Neural cell (in vitro differentiated cells): ENCODE measurements around the gene COL28A1. TPM values are rescaled to one million over a fixed set of nuclear protein-coding genes. Genes with fewer than 3 reads are reported as not detected.

ENCODE experiments used
- H2AFZ ChIP-seq: fragments of 200-600, 300-800 bp; sonication (generic), shearing (Covaris generic); 2 replicates; pipeline ENCODE4 v1.6.0; 2014; ENCODE audit warnings: low read depth, mild to moderate bottlenecking, antibody characterized with exemption, low read length, moderate library complexity
- H3F3A ChIP-seq: fragments of 200-600 bp; shearing (Covaris generic); 2 replicates; pipeline ENCODE4 v1.6.1; 2016; ENCODE audit warnings: mild to moderate bottlenecking, moderate library complexity, mixed read lengths, antibody characterized with exemption, low read length; ENCODE audit not compliant: insufficient read depth, poor library complexity, severe bottlenecking
- H3K27ac ChIP-seq: fragments of 200-600, 300-800 bp; sonication (generic), shearing (Covaris generic); 2 replicates; pipeline ENCODE4 v1.5.1; 2014; ENCODE audit warnings: mild to moderate bottlenecking, low read length, moderate library complexity
- H3K27me3 ChIP-seq: fragments of 300-800, 200-600 bp; sonication (generic), shearing (Covaris generic); 2 replicates; pipeline ENCODE4 v1.6.0; 2014; ENCODE audit warnings: mild to moderate bottlenecking, low read depth, low read length, moderate library complexity; ENCODE audit not compliant: insufficient read depth
- H3K36me3 ChIP-seq: fragments of 300-800, 200-600 bp; sonication (generic), shearing (Covaris generic); 2 replicates; pipeline ENCODE4 v1.5.1; 2014; ENCODE audit warnings: mild to moderate bottlenecking, antibody characterized with exemption, low read length, moderate library complexity; ENCODE audit not compliant: insufficient read depth
- H3K4me2 ChIP-seq: fragments of 300-800, 200-600 bp; sonication (generic), shearing (Covaris generic); 2 replicates; pipeline ENCODE4 v1.6.0; 2014; ENCODE audit warnings: mild to moderate bottlenecking, low read length
- H3K4me3 ChIP-seq: fragments of 300-800, 200-600 bp; sonication (generic), shearing (Covaris generic); 2 replicates; pipeline ENCODE4 v1.5.1; 2014; ENCODE audit warnings: mild to moderate bottlenecking, low read length, moderate library complexity
- H3K79me2 ChIP-seq: fragments of 200-600 bp; shearing (Covaris generic); replicated peaks from 2 replicates; pipeline ENCODE4 v1.6.0; 2014; ENCODE audit warnings: mild to moderate bottlenecking, low read length, moderate library complexity; ENCODE audit not compliant: insufficient read depth
- H3K9ac ChIP-seq: fragments of 300-800, 200-600 bp; sonication (generic), shearing (Covaris generic); 2 replicates; pipeline ENCODE4 v1.6.1; 2016; ENCODE audit warnings: mild to moderate bottlenecking, low read length, mixed read lengths
- H3K9me2 ChIP-seq: fragments of 200-600 bp; shearing (Covaris generic); 2 replicates; pipeline ENCODE4 v1.6.1; 2016; ENCODE audit warnings: mild to moderate bottlenecking, low read length, mixed read lengths; ENCODE audit not compliant: insufficient read depth
- H3K9me3 ChIP-seq: fragments of 200-600, 300-800 bp; sonication (generic), shearing (Covaris generic); 2 replicates; pipeline ENCODE4 v1.6.1; 2016; ENCODE audit warnings: mild to moderate bottlenecking, mixed run types, low read length, moderate library complexity, mixed read lengths
- H4K20me1 ChIP-seq: fragments of 200-600 bp; shearing (Covaris generic); 2 replicates; pipeline ENCODE4 v1.6.1; 2016; ENCODE audit warnings: mild to moderate bottlenecking, mixed run types; ENCODE audit not compliant: insufficient read depth
- CTCF ChIP-seq: fragments of 450-650 bp; IDR thresholded peaks from 2 replicates; pipeline ENCODE4 v1.5.1; 2014; ENCODE audit warnings: antibody characterized with exemption, mild to moderate bottlenecking, moderate library complexity; ENCODE audit not compliant: poor library complexity, severe bottlenecking
- EP300 ChIP-seq: fragments of 450-650 bp; conservative IDR thresholded peaks from 2 replicates; pipeline ENCODE4 v1.6.1; 2014; ENCODE audit warnings: antibody characterized with exemption, mild to moderate bottlenecking, moderate library complexity; ENCODE audit not compliant: poor library complexity, severe bottlenecking
- EZH2 ChIP-seq: fragments of 200-600, 300-800 bp; shearing (Covaris generic), sonication (generic); IDR thresholded peaks from 2 replicates; pipeline ENCODE4 v1.6.1; 2014; ENCODE audit warnings: antibody characterized with exemption, low read length, borderline replicate concordance, mild to moderate bottlenecking; ENCODE audit not compliant: insufficient read depth, poor library complexity, severe bottlenecking
- MXI1 ChIP-seq: fragments of 450-650 bp; conservative IDR thresholded peaks from 2 replicates; pipeline ENCODE4 v1.6.1; 2014; ENCODE audit warnings: antibody characterized with exemption, mild to moderate bottlenecking; ENCODE audit not compliant: poor library complexity, severe bottlenecking
- POLR2AphosphoS5 ChIP-seq: IDR thresholded peaks from 2 replicates; pipeline ENCODE4 v1.6.1; 2012
- RAD21 ChIP-seq: fragments of 450-650 bp; conservative IDR thresholded peaks from 2 replicates; pipeline ENCODE4 v1.6.1; 2014; ENCODE audit warnings: antibody characterized with exemption, mild to moderate bottlenecking, moderate library complexity
- REST ChIP-seq: IDR thresholded peaks from 2 replicates; pipeline ENCODE4 v1.6.1; 2012; ENCODE audit warnings: borderline replicate concordance
- SMC3 ChIP-seq: fragments of 450-650 bp; conservative IDR thresholded peaks from 2 replicates; pipeline ENCODE4 v1.6.1; 2014; ENCODE audit warnings: antibody characterized with exemption, mild to moderate bottlenecking, moderate library complexity; ENCODE audit not compliant: poor library complexity
- polyA plus RNA-seq: library from polyadenylated mRNA; depleted of rRNA; stranded (reverse); fragments of >200 nt; gene quantifications from 2 replicates; pipeline ENCODE4 v1.2.3, GENCODE V29; 2014

COL28A1 gene
- polyA plus RNA-seq, 1 donor from 2014 or later, result 1.0 TPM

GRCh38 chr7:7333610-7334009 lies 202.1 kb downstream of the COL28A1 start:
- Histone ChIP-seq H2AFZ (no peak overlapping the region), H3K4me3 (no peak overlapping the region), H4K20me1 (no peaks in the 10 kb centered on the region), H3K27ac (no peak overlapping the region), H3F3A (no peaks in the 10 kb centered on the region), H3K9me3 (no peaks in the 10 kb centered on the region), H3K79me2 (no peaks in the 10 kb centered on the region), H3K9ac (no peak overlapping the region), H3K36me3 (no peaks in the 10 kb centered on the region), H3K27me3 (no peaks in the 10 kb centered on the region), H3K9me2 (no peaks in the 10 kb centered on the region), H3K4me2 (no peak overlapping the region)
- TF ChIP-seq EP300 (no peak), POLR2AphosphoS5 (no peak), MXI1 (no peak), REST (no peak), CTCF (no peak)

GRCh38 chr7:7331523-7331922 lies 204.2 kb downstream of the COL28A1 start:
- H3K79me2 ChIP-seq, result no peaks in the 10 kb centered on the region
- no peaks in the 10 kb centered on the region for H4K20me1 ChIP-seq
- H3F3A ChIP-seq, result no peaks in the 10 kb centered on the region
- no peak overlapping the region for H3K4me3 ChIP-seq
- no peaks in the 10 kb centered on the region for H3K36me3 ChIP-seq
- TF ChIP-seq RAD21 (no peak), SMC3 (no peak), POLR2AphosphoS5 (no peak), EZH2 (no peak), REST (no peak), CTCF (no peak)
- H3K4me2 ChIP-seq, result no peak overlapping the region
- no peak overlapping the region for H3K27ac ChIP-seq
- no peak overlapping the region for H2AFZ ChIP-seq
- H3K9me3 ChIP-seq, result no peaks in the 10 kb centered on the region
- H3K9me2 ChIP-seq, result no peaks in the 10 kb centered on the region
- no peaks in the 10 kb centered on the region for H3K27me3 ChIP-seq
- H3K9ac ChIP-seq, result no peak overlapping the region
